ENCODE data around the gene EN2. TPM values are rescaled to one million over a fixed set of nuclear protein-coding genes. Genes with fewer than 3 reads are reported as not detected.

The EN2 gene
- total RNA-seq, 1 experiment from 2014 or later: 0.07 TPM

- Mint-ChIP-seq H3K36me3 (ENCODE audit: insufficient read depth in 1 of 3, low read depth in 3 of 3) (no peaks in the 10 kb centered on the region; a peak in 1 of 7 replicates), H3K4me3 (no peak overlapping the region), H3K27me3 (ENCODE audit: low read depth) (peaks cover 97% of the 10 kb centered on the region), H3K4me1 (peaks cover 6 to 7% of the 10 kb centered on the region in 2 experiments; a peak in 3 of 4 replicates), H3K27ac (no peak overlapping the region), H3K9me3 (no peaks in the 10 kb centered on the region; a peak in 1 of 5 replicates)
- H2BK20ac ChIP-seq (ENCODE audit: low read depth, low read length, poor library complexity, severe bottlenecking): no peak overlapping the region
- H4K91ac ChIP-seq (ENCODE audit: insufficient read length, low read depth, low read length): no peak overlapping the region
- no peak overlapping the region for H3K4ac ChIP-seq (ENCODE audit: low read depth, low read length)
- no peak overlapping the region for H2BK5ac ChIP-seq (ENCODE audit: insufficient read length, low read length)
- H3K56ac ChIP-seq (ENCODE audit: insufficient read length, low read depth, low read length): no peak overlapping the region
- H3T11ph ChIP-seq (ENCODE audit: low read length): no peak overlapping the region
- no peak overlapping the region for H2AFZ ChIP-seq (ENCODE audit: low read length)
- no peaks in the 10 kb centered on the region for H4K20me1 ChIP-seq (ENCODE audit: control insufficient read depth, insufficient read depth, insufficient read length)
- H3K4me1 ChIP-seq (ENCODE audit: insufficient read depth, low read length): no peaks in the 10 kb centered on the region; the same call in 1 of the 2 replicates
- no peak overlapping the region for H3K9ac ChIP-seq (ENCODE audit: extremely low read depth, insufficient read length, low read length)
- no peak overlapping the region for H4K5ac ChIP-seq (ENCODE audit: insufficient read length, low read depth, low read length)
- WGBS (ENCODE audit: extremely low coverage, insufficient read length, low lambda C conversion rate): no CpG with 5 or more reads among the region's 26 CpGs
- no peaks in the 10 kb centered on the region for H3K9me3 ChIP-seq (ENCODE audit: control insufficient read depth, low read depth, low read length)
- H3K23me2 ChIP-seq (ENCODE audit: insufficient read length, low read depth, low read length, poor library complexity, severe bottlenecking): no peaks in the 10 kb centered on the region
- DNase-seq: no peak
- H3K4me2 ChIP-seq (ENCODE audit: insufficient read depth, insufficient read length, low read length): no peak overlapping the region
- H3K27ac ChIP-seq (ENCODE audit: insufficient read length, low read depth, low read length): no peak overlapping the region
- H3K14ac ChIP-seq (ENCODE audit: insufficient read depth, low read length): no peak overlapping the region
- H4K8ac ChIP-seq (replicated peaks; ENCODE audit: insufficient read length, low read depth, low read length): no peak overlapping the region
- H2BK15ac ChIP-seq (ENCODE audit: low read depth, low read length): no peak overlapping the region
- TF ChIP-seq, protein P1, sequence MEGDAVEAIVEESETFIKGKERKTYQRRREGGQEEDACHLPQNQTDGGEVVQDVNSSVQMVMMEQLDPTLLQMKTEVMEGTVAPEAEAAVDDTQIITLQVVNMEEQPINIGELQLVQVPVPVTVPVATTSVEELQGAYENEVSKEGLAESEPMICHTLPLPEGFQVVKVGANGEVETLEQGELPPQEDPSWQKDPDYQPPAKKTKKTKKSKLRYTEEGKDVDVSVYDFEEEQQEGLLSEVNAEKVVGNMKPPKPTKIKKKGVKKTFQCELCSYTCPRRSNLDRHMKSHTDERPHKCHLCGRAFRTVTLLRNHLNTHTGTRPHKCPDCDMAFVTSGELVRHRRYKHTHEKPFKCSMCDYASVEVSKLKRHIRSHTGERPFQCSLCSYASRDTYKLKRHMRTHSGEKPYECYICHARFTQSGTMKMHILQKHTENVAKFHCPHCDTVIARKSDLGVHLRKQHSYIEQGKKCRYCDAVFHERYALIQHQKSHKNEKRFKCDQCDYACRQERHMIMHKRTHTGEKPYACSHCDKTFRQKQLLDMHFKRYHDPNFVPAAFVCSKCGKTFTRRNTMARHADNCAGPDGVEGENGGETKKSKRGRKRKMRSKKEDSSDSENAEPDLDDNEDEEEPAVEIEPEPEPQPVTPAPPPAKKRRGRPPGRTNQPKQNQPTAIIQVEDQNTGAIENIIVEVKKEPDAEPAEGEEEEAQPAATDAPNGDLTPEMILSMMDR (conservative IDR thresholded peaks at IDR 0.05): no peak
- H3K27me3 ChIP-seq (ENCODE audit: insufficient read depth, low read length): peaks cover 11% of the 10 kb centered on the region; the same call in 1 of the 2 replicates
- no peaks in the 10 kb centered on the region for H3K79me2 ChIP-seq (ENCODE audit: insufficient read depth, low read length)
- no peak overlapping the region for H2BK12ac ChIP-seq (ENCODE audit: insufficient read length, low read depth, low read length)
- H3K23ac ChIP-seq (ENCODE audit: insufficient read length, low read depth, low read length): no peak overlapping the region
- H2AK5ac ChIP-seq (ENCODE audit: insufficient read length, low read length): no peak overlapping the region
- no peak overlapping the region for H2BK120ac ChIP-seq (ENCODE audit: low read depth, low read length, poor library complexity, severe bottlenecking)
- H3K79me1 ChIP-seq (ENCODE audit: insufficient read depth, low read depth, low read length, poor library complexity, severe bottlenecking): no peaks in the 10 kb centered on the region
- H3K18ac ChIP-seq (ENCODE audit: insufficient read length, low read depth, low read length): no peak overlapping the region
These were observed 39.4 kb downstream of the EN2 start for GRCh38 chr7:155497149-155497901.
